Measurements from ENCODE around the gene KSR2.

Gene KSR2

GRCh38 chr12:117484901-117485300 lies 483.9 kb downstream of the KSR2 start:
- no peak for DNase-seq

DNA sequence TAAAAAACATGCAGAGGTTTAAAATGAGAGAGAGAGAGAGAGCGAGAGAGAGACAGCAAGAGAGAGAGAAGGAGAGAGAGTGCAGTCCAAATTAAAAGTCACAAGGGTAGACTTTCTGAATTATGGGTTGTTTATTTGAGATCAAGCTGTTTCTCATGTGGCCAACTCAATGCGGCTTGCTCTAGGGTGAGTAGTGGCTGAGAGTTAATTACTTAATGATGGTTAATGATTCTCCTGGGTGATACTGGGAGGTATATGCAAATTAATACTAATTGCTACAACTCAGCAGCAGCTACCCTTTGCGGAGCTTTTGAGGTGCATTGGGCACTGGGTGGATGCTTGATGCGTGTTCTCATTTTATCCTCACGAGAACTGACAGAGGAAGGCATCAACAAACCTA lies 485.3 kb downstream of the KSR2 start:
- DNase-seq: no peak

GRCh38 chr12:117481470-117481869 lies 487.3 kb downstream of the KSR2 start:
- no peak for DNase-seq

GRCh38 chr12:117476341-117476740 lies 492.4 kb downstream of the KSR2 start:
- DNase-seq: no peak

DNA sequence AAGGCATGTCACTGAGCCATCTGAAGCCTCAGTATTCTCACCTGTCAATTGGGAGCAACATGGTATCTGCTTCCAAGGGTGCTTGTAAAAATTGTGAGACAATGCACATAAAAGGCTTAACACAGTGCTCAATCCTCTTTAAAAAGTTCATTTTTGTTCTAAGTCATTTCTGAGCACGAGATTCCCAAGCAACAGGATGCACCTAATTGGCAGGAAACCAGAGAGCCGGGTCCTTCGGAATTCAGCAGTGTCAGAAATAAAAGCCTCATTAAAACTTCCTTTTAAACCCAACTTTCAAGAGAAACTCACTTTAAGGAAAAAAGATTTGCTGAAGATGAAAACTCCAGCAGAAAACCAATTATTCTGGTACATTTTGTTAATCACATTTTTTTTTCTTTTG lies 494.9 kb downstream of the KSR2 start:
- no peak for DNase-seq

DNA sequence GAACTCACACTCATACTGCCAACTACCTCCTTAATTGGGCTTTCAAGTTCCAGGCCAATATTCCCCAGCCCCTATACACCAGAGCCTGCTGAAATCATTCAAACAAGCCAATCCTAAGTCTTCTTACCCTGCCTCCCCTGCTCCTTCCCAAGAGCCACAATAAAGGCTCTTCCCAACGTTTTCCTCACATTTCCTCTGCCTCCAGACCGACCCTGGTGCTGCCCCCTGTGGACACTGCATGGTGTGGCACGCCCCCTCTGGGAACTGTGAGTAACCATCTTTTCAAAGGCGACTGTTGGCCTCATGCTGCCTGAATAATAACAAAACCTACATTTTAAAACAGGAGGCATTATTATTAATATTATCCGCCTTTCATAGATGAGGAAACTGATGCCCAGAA lies 495.8 kb downstream of the KSR2 start:
- DNase-seq: no peak

DNA sequence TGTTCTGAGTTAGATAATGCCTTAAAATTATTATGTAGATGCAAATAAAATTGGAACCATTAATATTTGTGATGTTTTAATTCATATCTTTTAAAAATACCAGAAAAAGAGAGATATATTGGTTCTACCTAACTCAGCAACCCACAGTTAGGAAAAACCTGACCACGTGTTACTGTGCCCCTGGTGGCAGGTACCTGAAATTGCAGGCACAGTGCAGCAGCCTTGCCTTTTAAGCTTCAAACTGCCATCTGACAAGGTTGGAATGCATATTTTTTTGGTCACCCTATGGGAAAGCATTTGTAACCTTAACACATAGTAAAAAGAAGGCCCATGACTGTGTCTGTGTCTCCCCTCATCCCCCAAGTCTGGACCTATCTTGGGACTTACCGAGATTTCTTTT lies 498.0 kb downstream of the KSR2 start:
- DNase-seq: no peak

DNA sequence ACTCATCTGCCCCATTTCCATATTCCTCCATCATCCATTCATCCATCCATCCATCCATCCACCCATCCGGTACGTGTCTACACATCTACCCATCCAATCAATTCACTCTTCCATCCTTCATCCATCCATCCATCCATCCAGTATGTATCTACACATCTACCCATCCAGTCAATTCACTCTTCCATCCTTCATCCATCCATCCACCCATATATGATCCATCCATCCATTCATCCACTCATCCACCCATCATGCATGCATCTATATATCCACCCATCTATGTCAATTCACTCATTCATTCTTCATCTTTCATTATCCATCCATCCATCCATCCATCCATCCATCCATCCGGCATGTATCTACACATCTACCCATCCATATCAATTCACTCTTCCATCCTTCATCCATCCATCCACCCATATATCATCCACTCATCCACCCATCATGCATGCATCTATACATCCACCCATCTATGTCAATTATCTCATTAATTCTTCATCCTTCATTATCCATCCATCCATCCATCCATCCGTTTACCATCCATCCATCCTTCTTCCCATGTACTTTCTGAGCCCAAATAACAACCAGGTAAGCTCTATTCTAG lies 498.8 kb downstream of the KSR2 start:
- DNase-seq: no peak

DNA sequence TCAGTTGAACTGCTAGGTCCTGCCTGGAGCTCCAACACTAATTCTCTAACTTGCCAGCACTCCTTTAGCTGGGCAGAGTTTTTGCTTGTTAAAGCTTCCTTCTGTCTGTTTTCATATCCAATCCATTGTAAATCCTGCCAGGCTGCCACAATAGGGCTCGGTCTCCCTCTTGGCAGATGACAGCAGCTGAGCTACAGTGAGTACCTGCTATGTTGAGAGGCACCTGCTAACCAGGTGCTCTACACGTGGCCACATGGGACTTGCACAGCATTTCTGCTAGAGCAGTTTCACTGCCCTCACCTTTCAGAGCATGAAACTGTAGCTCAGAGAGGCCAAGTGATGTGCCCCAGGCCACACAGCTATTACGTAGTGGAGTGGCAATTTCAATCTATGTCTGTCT lies 500.8 kb downstream of the KSR2 start:
- no peak for DNase-seq

- no peak for DNase-seq
These were observed 501.2 kb downstream of the KSR2 start for GRCh38 chr12:117467588-117467987.

- no peak for DNase-seq
These were observed 502.0 kb downstream of the KSR2 start for GRCh38 chr12:117466677-117467362.

- no peak for DNase-seq
These were observed 507.1 kb downstream of the KSR2 start for GRCh38 chr12:117461732-117462131.

- DNase-seq: no peak
These were observed 509.6 kb downstream of the KSR2 start for GRCh38 chr12:117459229-117459628.

- no peak for DNase-seq
These were observed 511.6 kb downstream of the KSR2 start for GRCh38 chr12:117457189-117457588.

- no peak for DNase-seq
These were observed 512.7 kb downstream of the KSR2 start for GRCh38 chr12:117456076-117456475.

DNA sequence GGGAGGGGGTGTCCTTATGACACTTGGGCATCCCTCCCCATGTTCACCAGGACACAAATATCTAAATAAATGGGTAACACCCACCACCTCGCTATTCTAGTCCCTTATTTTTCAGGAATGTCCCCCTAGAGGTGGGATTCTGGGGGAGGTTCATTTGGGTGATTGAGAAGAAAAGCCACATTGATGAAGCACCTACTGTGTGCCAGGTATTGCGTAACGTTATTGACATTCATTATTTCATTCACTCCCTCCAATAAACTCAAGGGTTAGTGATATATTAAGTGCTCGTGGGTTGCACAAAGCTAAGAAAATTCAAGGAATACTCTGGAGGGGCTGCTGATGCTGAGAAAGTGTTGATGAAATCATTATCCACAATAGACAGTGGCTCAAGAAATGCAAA lies 514.8 kb downstream of the KSR2 start:
- DNase-seq: no peak

GRCh38 chr12:117452112-117452511 lies 516.7 kb downstream of the KSR2 start:
- DNase-seq: no peak

GRCh38 chr12:117450209-117450608 lies 518.6 kb downstream of the KSR2 start:
- DNase-seq: no peak

GRCh38 chr12:117447665-117448366 lies 521.0 kb downstream of the KSR2 start:
- DNase-seq: no peak

- no peak for DNase-seq
These were observed 524.0 kb downstream of the KSR2 start for GRCh38 chr12:117444781-117445180.

GRCh38 chr12:117441751-117442150 lies 527.0 kb downstream of the KSR2 start:
- DNase-seq: peak; percentile 42

DNA sequence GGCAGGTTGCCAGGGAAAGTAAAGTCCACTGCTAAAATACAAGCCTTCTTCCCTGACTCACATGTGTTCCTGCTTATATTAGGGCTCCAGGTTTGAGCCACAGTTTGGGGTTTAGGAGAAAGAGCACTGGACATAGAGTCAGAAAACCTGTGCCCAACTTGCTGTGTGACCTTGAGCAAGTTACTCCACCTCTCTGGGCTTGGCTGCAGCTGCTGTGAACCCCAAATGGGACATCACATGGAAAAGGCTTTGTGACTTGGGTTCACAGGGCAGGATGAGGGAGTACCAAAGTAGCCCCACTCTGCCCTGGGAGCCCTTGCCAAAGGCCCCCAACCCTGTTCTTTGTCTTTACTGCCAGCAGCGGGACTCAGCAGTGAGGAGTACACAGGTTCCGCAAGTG lies 528.4 kb downstream of the KSR2 start:
- no peak for DNase-seq

- no peak for DNase-seq
These were observed 529.2 kb downstream of the KSR2 start for GRCh38 chr12:117439531-117440001.

DNA sequence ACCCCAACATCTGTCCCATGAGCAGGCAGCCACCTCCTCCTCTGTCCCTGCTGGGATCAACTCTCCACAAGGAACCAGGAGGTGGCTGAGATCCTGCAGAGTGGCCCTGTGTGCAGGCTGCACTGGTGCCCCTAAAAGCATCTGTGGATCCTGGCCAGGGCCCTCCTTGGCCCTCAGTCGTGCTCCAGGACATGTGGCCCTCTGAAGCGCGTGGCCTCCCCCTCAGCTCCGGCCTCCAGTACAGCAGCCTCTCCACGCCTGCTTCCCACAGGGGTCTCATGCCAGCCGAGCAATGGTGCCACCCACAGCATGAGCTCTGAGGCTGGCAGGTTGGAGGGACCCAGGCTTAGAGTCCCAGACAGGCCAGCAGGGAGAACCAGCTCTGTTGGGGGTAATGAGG lies 530.0 kb downstream of the KSR2 start:
- no peak for DNase-seq
